GM18526 (cell line): ENCODE results near the gene GRIN2A.

Experiments used
- POLR2A ChIP-seq: IDR thresholded peaks from 3 replicates; pipeline ENCODE4 v1.6.1; 2011; ENCODE audit not compliant: insufficient read length; ENCODE audit errors: extremely low read depth

GRIN2A gene

DNA sequence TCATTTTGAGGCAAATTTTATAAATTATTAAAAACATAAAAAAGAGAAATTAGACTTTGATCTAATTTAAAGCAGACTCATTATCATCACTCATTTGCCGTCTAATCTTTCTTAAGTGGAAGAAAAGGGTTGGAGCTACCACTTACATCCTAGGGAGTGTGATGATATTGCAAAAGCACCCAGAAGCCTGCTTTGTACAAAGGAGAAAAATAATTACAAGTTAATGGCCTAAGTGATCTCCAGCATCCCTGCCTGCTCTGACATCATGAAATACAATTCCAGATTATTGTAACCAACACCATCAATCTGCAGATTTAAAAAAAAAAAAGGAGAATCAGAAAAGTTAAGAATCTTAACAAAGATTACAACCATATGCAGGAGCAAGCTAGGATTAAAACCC lies 260.2 kb downstream of the GRIN2A start:
- no peak for TF ChIP-seq POLR2A

DNA sequence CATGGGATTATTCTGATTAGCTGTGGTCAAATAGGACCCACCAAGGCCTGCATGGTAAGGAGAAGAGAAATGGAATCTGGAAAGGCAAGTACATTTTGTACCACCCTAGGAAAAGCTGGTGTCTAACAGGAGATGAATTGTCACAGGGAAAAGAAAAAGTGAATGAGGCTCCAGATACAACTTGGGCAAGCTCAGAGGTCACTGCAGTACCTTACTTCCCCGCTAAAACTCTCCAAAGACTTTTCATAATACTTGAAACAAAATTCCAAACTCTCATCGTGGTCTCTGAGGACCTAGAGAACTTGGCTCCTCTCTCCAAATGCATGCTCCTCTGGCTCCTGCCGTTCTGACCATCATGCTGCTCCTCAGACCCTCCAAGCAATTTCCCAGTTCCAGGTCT lies 262.8 kb downstream of the GRIN2A start:
- TF ChIP-seq POLR2A: no peak

DNA sequence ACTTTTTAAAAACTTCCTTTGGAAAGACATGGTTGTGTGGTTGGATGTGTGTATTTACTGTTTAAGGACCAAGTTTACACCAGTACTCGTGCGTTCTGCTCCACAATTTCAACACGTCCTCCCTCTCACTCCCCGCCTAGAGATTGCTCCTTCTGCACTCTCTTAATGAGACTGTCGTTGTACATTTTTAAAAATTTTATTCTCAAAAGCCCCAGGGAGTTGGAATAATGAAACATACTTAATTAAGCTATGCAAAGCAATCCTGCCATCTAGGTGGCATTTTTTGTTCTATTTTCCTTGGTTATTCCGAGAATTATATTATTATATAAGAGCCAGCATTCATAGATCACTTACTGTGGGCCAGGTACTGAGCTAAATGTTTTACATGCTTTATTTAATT lies 264.5 kb downstream of the GRIN2A start:
- no peak for TF ChIP-seq POLR2A

DNA sequence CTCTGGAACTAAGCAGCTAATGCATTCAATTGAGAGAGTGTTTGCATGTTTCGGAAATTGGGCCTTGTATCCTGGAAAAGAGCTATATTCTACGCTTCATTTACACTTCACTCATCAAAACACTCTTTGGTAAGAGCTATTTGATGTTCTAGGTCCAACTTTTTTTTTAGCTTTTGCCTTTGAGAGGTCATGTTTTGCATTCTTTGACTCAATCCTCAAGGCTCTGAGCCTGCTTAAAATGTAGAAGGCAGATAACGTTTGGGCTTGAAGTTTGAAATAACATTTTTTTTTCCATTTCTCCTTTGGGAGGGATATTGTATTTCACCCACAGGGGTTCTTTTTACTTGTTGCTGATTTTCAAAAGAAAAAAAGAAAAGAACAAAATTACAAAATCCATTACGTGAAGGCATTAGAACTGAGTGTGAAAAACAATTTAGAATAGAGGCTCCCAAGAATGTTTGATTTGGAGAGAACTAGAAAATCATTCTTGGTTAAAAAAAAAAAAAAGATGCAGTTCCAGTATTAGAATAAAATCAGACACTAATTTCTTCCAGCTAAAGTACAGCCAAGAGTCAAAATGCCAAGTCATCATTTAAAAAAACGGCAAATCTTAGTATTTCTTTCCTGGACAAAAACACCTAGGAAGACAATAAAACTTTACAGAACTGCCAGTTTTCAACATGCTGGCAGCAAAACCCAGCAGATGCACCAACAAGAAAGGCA lies 268.5 kb downstream of the GRIN2A start:
- no peak for TF ChIP-seq POLR2A

DNA sequence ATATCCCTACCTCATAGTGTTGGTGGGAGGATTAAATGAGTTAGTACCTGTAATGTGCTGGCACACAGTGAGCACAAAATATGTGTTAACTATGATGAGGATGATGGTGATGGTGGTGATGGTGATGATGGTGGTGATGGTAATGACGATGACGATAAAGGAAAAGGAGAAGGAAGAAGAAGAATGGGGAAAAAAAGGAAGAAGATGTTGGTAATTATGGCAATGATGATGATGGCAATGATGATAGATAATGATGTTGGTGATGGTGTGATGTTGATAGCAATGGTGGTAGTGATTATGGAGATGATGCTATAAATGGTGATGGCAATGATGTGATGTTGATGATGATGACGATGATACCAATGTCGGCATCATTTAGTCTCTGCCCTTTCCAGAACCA lies 270.2 kb downstream of the GRIN2A start:
- TF ChIP-seq POLR2A: no peak

DNA sequence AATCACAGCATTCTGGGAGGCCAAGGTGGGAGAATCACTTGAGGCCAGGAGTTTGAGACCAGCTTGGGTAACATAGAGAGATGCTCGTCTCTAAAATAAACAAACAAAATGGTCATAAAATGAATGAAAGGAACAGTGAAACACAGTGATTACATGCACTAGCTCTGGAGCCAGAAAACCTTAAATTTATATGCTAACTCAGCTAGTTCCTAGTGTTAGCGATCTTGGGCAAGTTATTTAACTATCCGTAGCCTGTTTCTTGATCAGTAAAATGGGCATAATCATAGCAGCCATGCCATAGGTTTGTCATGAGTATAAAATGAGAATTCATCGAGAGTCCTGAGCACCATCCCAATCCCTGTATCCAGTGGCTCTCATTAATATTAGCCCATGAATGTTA lies 271.0 kb downstream of the GRIN2A start:
- no peak for TF ChIP-seq POLR2A

DNA sequence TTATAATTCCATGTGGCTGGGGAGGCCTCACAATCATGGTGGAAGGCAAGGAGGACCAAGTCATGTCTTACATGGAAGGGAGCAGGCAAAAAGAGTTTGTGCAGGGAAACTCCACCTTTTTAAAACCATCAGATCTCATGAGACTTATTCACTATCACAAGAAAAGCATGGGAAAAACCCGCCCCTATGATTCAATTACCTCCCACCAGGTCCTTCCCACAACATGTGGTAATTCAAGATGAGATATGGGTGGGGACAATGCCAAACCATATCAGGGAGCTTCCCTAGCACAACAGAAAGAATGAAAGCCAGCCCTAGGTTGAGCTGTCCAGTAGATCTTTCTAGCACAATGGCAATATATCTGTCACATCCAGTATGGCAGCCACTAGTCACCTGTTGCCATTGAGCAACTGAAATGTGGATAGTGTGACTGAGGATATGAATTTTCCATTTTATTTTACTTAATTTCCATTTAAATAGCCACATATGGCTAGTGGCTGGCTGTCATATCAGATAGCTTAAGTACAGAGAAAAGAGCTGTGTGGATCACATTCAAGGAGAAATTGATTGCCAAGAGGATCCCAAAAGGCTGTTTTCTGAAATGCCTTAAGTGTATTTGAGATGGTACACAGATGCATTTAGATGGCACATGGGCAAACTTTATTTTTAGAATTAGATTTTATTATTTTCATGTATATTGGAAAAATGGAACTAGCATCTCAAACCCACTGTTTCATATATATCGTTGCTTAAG lies 273.0 kb downstream of the GRIN2A start:
- TF ChIP-seq POLR2A: no peak

DNA sequence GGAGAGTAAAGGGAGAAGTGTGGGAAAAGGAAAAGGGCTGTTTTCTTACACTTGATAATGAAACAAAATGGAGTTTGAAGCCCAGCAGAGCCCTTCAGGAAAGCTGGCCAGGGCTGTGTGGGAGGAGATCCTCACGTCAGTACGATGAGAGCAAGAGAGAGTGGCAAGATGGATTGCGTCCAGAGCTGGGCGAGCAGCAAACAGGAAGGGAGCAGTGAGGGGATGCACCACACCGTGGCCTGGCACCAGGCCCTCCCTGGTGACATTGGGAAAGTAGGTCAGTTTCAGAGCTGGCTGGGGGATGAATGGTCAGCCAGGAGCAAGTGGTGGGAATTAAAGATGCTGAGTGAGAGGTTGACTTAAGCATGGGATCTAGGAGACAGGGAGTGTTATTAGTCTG lies 273.6 kb downstream of the GRIN2A start:
- no peak for TF ChIP-seq POLR2A

DNA sequence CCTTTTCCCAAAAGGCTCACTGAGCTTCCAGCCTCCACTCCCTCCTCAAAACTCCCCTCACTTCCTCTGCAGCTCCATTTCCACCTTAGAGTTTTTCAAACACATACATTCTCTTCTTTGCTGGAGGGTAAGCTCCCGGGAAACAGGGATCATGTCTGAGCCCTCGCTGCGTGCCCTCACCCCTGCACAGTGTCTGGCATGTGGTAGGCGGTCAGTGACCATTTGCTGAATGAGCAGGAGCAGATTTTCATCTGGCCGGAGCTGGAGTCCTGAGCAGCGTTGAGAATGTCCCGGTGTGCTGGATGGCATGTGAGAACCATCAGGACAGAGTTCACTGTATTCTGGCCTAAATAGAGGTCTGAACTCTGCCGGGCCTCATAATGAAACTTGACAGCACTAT lies 274.5 kb downstream of the GRIN2A start:
- no peak for TF ChIP-seq POLR2A

DNA sequence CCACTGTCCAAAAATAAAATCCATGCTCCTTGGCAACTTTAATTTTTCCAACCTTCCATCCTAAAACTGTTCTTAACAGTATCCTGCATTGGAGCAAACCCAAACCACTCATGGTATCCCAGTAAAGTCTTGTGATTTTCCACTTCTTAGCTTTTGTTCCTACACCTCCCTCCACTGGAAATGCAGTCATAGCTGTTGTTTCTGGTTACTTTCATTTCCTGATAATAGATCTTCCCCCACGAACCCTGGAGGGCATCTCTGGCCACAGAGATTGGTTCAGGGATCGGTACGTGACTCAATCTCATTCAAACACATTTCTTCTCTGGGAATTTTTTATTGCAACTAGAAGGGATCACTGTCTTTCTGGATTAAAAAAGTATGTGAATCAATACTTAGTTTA lies 276.0 kb downstream of the GRIN2A start:
- TF ChIP-seq POLR2A: no peak

DNA sequence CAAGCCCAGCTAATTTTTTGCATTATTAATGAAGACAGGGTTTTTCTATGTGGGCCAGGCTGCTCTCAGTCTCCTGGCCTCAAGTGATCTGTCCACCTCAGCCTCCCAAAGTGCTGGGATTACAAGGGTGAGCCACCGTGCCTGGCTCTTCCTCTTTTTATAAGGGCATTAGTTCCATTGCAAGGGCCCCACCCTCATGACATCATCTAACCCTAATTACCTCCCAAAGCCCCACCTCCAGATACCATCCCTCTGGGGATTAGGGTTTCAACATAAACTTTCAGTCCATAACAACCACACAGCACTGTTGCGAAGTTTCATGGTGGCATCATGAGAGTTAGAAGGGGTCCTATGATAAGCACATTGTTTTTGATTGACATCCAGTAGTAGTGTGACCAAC lies 277.7 kb downstream of the GRIN2A start:
- TF ChIP-seq POLR2A: no peak

DNA sequence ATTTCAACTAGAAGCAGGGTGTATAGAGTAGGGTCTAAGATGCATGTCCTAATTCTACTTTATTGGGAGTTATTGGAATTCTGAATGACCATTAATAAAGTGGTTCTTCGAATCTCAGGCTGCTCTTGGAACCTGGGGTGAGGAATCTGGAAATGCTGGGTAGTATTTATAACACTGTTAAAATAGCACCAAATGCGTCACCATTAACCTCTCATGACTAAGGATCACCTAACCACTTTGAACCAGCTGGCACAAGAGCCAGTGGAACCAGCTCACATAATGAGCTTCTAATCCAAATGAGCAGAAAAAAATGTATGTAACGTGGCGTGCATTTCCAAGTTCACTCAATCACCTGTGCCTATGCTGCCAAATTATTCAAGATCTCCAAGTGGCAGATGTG lies 281.7 kb downstream of the GRIN2A start:
- no peak for TF ChIP-seq POLR2A

DNA sequence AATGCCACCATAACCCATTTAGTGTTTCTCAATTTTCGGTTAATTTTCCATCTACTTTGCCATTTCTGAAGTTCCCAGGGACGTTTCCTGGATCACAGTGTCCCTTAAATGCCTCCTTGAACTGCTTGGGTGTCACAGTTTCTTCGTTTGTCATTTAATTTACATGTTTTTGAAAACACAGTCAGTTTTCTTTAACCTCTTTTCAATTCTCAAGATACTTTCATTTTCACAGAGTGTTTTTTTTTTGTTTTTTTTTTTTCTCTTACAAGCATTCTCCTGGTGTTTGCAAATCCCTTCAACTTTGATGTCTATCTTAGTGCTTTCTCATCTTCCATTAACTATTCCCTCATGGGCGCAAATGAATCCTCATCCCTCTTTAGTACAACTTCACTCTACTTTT lies 283.7 kb downstream of the GRIN2A start:
- TF ChIP-seq POLR2A: no peak

DNA sequence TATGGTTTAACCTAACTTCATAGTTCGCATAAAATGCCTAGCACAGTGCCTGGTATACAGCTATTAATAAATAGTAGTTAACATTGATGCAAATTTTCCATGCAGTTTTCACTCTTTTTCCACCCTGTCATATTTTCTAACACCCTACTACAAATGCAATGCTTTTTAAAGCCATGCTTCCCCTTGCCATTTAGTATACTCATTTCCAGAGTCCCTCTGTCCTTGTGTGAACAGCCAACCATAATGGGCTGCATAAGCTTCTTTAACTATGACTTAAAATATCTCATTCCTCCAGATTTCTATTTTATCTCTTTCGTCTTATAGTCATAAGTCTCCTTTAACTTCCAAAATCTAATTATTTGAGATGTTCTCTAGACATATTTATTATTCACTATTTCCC lies 284.1 kb downstream of the GRIN2A start:
- TF ChIP-seq POLR2A: no peak

DNA sequence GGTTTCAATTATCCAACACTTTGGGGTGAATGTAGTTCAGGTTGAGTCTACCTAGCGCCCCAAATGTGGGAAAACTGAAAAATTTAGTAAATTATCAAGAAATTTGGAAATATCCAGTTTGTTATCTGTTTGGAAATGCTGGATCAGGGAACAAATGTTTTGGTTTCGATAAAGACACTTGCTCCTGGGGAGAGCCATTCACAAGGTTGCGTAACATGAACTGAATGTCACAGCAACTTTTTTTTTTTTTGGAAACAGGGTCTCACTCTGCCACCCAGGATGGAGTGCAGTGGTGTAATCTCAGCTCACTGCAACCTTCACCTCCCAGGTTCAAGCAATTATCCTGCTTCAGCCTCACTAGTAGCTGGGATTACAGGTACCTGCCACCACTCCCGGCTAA lies 286.4 kb downstream of the GRIN2A start:
- no peak for TF ChIP-seq POLR2A

DNA sequence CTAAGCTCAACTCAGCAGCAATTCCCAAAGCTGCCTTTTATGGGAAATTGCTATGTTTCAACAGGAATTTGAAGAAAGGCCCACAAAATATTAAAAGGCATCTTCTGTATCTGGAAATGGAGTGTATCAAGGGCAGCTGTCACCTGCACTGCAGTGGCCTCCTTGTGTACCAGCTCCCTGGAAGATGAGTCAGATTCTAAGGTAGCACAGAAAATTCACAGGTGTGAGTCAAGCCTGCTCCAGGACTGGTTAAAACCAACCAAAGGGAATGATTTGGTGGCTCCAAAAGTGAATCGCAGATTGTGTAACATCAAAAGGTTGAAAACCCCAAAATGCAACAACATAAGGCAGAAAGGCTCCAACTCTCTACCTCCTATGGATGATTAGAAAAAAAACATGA lies 296.4 kb downstream of the GRIN2A start:
- TF ChIP-seq POLR2A: no peak

DNA sequence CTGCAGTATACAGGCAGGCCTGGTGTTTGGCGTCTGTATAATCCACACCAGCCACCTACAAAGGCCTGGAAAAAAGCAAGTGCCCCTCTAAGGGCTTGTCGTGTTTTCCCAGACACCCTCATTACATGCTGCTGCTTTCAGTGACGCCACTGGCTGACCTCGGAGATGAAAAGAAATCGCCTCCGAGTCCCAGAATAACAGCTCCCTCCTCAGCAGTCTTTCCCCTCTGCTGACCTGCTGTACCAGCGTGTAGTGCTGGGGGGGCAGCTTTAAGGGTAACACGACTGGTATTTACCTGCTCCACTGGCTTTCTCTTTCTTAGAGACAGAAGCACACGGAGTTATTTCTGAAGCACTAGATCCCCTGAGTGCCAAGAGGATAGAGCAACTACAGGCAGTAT lies 296.8 kb downstream of the GRIN2A start:
- TF ChIP-seq POLR2A: no peak
